ENCODE data around the gene CDKN2B-AS1. TPM values are rescaled to one million over a fixed set of nuclear protein-coding genes. Genes with fewer than 3 reads are reported as not detected.

The CDKN2B-AS1 gene
- total and polyA plus RNA-seq, 2 experiments from 2014 or later, result 0.61 to 4.1 TPM

- Histone ChIP-seq H3K9me3 (ENCODE audit: low read depth) (no peaks in the 10 kb centered on the region), H3K9me2 (ENCODE audit: insufficient read depth) (no peaks in the 10 kb centered on the region), H3F3A (ENCODE audit: insufficient read depth) (peaks cover 8% of the 10 kb centered on the region; the same call in 1 of the 2 replicates), H4K20me1 (ENCODE audit: insufficient read depth) (no peaks in the 10 kb centered on the region), H2AFZ (no peak overlapping the region), H3K9ac (no peak overlapping the region), H3K27me3 (replicated peaks; ENCODE audit: insufficient read depth) (peaks cover 60% of the 10 kb centered on the region), H3K4me2 (ENCODE audit: unreplicated experiment) (no peak overlapping the region), H3K79me2 (ENCODE audit: insufficient read depth) (no peaks in the 10 kb centered on the region), H3K36me3 (ENCODE audit: low read depth) (no peaks in the 10 kb centered on the region), H3K4me1 (ENCODE audit: insufficient read depth) (no peaks in the 10 kb centered on the region; the same call in none of the 2 replicates), H3K4me3 (no peak overlapping the region), H3K27ac (no peak overlapping the region)
- in situ Hi-C loops (cut with MboI), result no loop called here
- no peak for TF ChIP-seq EZH2 (IDR thresholded peaks at IDR 0.05; ENCODE audit: insufficient read depth, poor library complexity, severe bottlenecking)
- TF ChIP-seq EZH2phosphoT487 (IDR thresholded peaks at IDR 0.05; ENCODE audit: insufficient read depth, low read depth), result no peak
- 56 to 57% methylated on average over 23 to 24 of the region's 24 CpGs for WGBS, 2 experiments (ENCODE audit: low coverage in 1 of 2, low lambda C conversion rate in 2 of 2, missing lambda C conversion rate in 2 of 2)
- no peak for DNase-seq
These were observed 24.4 kb upstream of the CDKN2B-AS1 start for GRCh38 chr9:21969951-21970799.

GRCh38 chr9:21970800-21971640, 23.6 kb upstream of the CDKN2B-AS1 start:
- Histone ChIP-seq H4K20me1 (ENCODE audit: insufficient read depth) (no peaks in the 10 kb centered on the region), H3K27ac (no peak overlapping the region), H3K36me3 (ENCODE audit: low read depth) (no peaks in the 10 kb centered on the region), H3K27me3 (replicated peaks; ENCODE audit: insufficient read depth) (peaks cover 67% of the 10 kb centered on the region), H3K4me2 (ENCODE audit: unreplicated experiment) (no peak overlapping the region), H3K9me2 (ENCODE audit: insufficient read depth) (no peaks in the 10 kb centered on the region), H3K9me3 (ENCODE audit: low read depth) (no peaks in the 10 kb centered on the region), H3K4me1 (ENCODE audit: insufficient read depth) (no peaks in the 10 kb centered on the region; the same call in 1 of the 2 replicates), H3F3A (ENCODE audit: insufficient read depth) (peaks cover 8% of the 10 kb centered on the region; the same call in 1 of the 2 replicates), H3K9ac (no peak overlapping the region), H3K79me2 (ENCODE audit: insufficient read depth) (no peaks in the 10 kb centered on the region), H3K4me3 (no peak overlapping the region), H2AFZ (no peak overlapping the region)
- WGBS, 2 experiments (ENCODE audit: low coverage in 1 of 2, low lambda C conversion rate in 2 of 2, missing lambda C conversion rate in 2 of 2), result 30% methylated on average over 42 to 44 of the region's 45 CpGs
- TF ChIP-seq EZH2 (IDR thresholded peaks at IDR 0.05; ENCODE audit: insufficient read depth, poor library complexity, severe bottlenecking) (no peak), EZH2phosphoT487 (IDR thresholded peaks at IDR 0.05; ENCODE audit: insufficient read depth, low read depth) (no peak)
- peak; percentile 6 for DNase-seq
- in situ Hi-C loops (cut with MboI), result no loop called here

GRCh38 chr9:21972361-21972760, 22.2 kb upstream of the CDKN2B-AS1 start:
- Histone ChIP-seq H3K4me1 (ENCODE audit: insufficient read depth) (no peaks in the 10 kb centered on the region; the same call in 1 of the 2 replicates), H3K36me3 (ENCODE audit: low read depth) (no peaks in the 10 kb centered on the region), H3K79me2 (ENCODE audit: insufficient read depth) (no peaks in the 10 kb centered on the region), H3K4me3 (no peak overlapping the region), H3K27me3 (replicated peaks; ENCODE audit: insufficient read depth) (peaks cover 76% of the 10 kb centered on the region), H3K9ac (no peak overlapping the region), H2AFZ (no peak overlapping the region), H3F3A (ENCODE audit: insufficient read depth) (peaks cover 8% of the 10 kb centered on the region; the same call in 1 of the 2 replicates), H3K9me2 (ENCODE audit: insufficient read depth) (no peaks in the 10 kb centered on the region), H3K4me2 (ENCODE audit: unreplicated experiment) (no peak overlapping the region), H3K27ac (no peak overlapping the region), H3K9me3 (ENCODE audit: low read depth) (no peaks in the 10 kb centered on the region), H4K20me1 (ENCODE audit: insufficient read depth) (no peaks in the 10 kb centered on the region)
- in situ Hi-C loops (cut with MboI), result no loop called here
- DNase-seq, result no peak
- TF ChIP-seq EZH2phosphoT487 (IDR thresholded peaks at IDR 0.05; ENCODE audit: insufficient read depth, low read depth) (no peak), EZH2 (IDR thresholded peaks at IDR 0.05; ENCODE audit: insufficient read depth, poor library complexity, severe bottlenecking) (no peak)

GRCh38 chr9:21974343-21974721, 20.3 kb upstream of the CDKN2B-AS1 start:
- in situ Hi-C loops (cut with MboI), result no loop called here
- H4K20me1 ChIP-seq (ENCODE audit: insufficient read depth), result no peaks in the 10 kb centered on the region
- no peaks in the 10 kb centered on the region for H3K9me3 ChIP-seq (ENCODE audit: low read depth)
- no peaks in the 10 kb centered on the region; the same call in 1 of the 2 replicates for H3K4me1 ChIP-seq (ENCODE audit: insufficient read depth)
- no peaks in the 10 kb centered on the region for H3K9me2 ChIP-seq (ENCODE audit: insufficient read depth)
- H3F3A ChIP-seq (ENCODE audit: insufficient read depth), result peaks cover 8% of the 10 kb centered on the region; the same call in 1 of the 2 replicates
- 6 to 7% methylated on average over 21 of the region's 21 CpGs for WGBS, 2 experiments (ENCODE audit: low coverage in 1 of 2, low lambda C conversion rate in 2 of 2, missing lambda C conversion rate in 2 of 2)
- peak overlapping the region; percentile 69 for H3K9ac ChIP-seq
- H3K4me3 ChIP-seq, result peak overlapping the region; percentile 80
- no peaks in the 10 kb centered on the region for H3K79me2 ChIP-seq (ENCODE audit: insufficient read depth)
- H2AFZ ChIP-seq, result peak overlapping the region; percentile 87
- peaks cover 61% of the 10 kb centered on the region for H3K27me3 ChIP-seq (replicated peaks; ENCODE audit: insufficient read depth)
- H3K36me3 ChIP-seq (ENCODE audit: low read depth), result no peaks in the 10 kb centered on the region
- no peak overlapping the region for H3K27ac ChIP-seq
- peak overlapping the region; percentile 89 for H3K4me2 ChIP-seq (ENCODE audit: unreplicated experiment)
- TF ChIP-seq EZH2phosphoT487 (IDR thresholded peaks at IDR 0.05; ENCODE audit: insufficient read depth, low read depth) (no peak), EZH2 (IDR thresholded peaks at IDR 0.05; ENCODE audit: insufficient read depth, poor library complexity, severe bottlenecking) (peak; percentile 87)
- no peak for DNase-seq

Measured in GM23248 (cell line).